ENCODE results near the gene WRNIP1.
"Not testable (repeated sequence)": the region's sequence is repeated elsewhere in the genome, so short reads cannot be mapped to it uniquely, and the experiment has no call there.

Gene WRNIP1

DNA sequence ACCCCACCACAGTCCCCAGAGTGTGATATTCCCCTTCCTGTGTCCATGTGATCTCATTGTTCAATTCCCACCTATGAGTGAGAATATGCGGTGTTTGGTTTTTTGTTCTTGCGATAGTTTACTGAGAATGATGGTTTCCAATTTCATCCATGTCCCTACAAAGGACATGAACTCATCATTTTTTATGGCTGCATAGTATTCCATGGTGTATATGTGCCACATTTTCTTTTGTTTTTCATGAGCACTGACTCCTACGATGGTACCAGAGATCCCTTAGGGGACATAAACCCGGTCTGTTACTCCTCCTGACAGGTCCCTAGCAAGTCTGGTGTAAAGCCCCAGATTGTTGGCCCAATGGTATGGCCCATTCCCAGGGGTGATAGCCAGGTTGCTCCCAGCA, 36.5 kb downstream of the WRNIP1 start:
- in situ Hi-C loops (cut with HindIII; ENCODE audit: low sequenced_read_pairs) = not testable (repeated sequence)

- in situ Hi-C loops (cut with HindIII; ENCODE audit: low sequenced_read_pairs) = no loop called here
These were observed 37.4 kb downstream of the WRNIP1 start for GRCh38 chr6:2802521-2803060.

DNA sequence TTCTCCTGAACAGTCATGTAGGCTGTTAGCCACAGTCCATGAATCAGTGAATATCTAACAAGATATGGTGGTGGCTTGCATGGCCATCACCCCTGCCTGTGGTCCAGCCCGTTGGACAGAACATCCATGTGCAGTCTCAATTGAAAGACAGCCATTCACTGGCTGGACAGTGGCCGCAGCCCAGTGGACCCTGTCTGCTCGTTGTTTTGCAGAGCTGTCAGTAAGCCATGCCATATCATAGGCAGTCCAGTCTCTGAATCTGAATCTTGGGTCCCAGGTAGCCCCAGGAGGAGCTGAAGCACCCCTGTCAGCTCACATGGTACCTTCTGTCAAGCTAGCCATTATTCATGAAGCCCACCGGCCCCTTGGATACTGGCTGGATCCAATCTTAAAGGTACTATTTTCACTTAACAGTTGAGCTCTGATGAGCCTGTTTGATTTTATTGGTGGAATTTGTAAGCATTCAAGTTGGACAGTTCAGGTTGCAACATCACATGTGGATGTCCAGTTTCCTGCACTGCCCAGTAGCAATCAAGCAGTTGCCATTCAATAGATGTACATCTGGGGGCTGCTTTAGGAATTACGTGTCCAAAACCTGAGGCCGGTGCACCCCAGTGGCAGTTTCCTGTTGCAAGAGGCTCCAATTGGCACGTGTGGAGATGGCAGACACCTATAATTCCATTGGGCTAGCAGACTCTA, 38.7 kb downstream of the WRNIP1 start:
- in situ Hi-C loops (cut with HindIII; ENCODE audit: low sequenced_read_pairs) = no loop called here

- in situ Hi-C loops (cut with HindIII; ENCODE audit: low sequenced_read_pairs) = no loop called here
These were observed 39.3 kb downstream of the WRNIP1 start for GRCh38 chr6:2804516-2804915.

DNA sequence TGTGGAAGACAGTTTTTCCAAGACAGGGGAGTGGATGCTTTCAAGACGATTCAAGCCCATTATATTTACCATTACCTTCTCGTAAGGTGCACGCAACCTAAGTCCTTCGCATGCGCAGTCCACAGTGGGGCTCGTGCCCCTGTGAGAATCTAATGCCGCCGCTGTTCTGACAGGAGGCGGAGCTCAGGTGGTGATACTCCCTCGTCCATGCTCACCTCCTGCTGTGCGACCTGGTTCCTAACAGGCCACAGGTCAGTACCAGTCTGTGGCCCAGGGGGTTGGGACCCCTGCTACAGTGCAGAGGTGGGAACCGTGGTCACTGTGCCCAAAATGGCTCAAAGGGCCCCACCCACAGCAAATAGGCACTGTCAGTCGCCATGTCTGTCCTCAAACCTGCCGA, 39.8 kb downstream of the WRNIP1 start:
- in situ Hi-C loops (cut with HindIII; ENCODE audit: low sequenced_read_pairs) = no loop called here

- in situ Hi-C loops (cut with HindIII; ENCODE audit: low sequenced_read_pairs) = no loop called here
These were observed 41.5 kb downstream of the WRNIP1 start for GRCh38 chr6:2806644-2807043.

GRCh38 chr6:2807342-2808090, 42.3 kb downstream of the WRNIP1 start:
- in situ Hi-C loops (cut with HindIII; ENCODE audit: low sequenced_read_pairs) = no loop called here

DNA sequence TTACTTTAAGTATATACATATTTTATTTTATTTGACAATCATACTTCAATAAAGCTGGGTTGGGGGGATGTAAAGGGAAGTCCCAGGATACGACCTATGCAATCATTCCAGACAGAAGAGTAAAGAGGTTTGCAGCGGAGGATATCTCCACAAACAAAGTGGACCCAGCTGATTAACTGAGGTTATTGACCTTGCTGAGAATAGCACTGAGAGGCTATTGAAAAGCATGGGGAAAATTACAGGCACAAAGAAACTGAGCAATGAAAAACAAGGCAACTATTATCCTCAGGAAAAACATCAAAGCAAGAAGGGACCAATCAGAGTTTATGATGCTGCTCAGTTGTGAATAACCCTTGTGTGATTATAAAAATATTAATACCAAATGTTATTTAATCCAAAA, 43.8 kb downstream of the WRNIP1 start:
- in situ Hi-C loops (cut with HindIII; ENCODE audit: low sequenced_read_pairs) = no loop called here

DNA sequence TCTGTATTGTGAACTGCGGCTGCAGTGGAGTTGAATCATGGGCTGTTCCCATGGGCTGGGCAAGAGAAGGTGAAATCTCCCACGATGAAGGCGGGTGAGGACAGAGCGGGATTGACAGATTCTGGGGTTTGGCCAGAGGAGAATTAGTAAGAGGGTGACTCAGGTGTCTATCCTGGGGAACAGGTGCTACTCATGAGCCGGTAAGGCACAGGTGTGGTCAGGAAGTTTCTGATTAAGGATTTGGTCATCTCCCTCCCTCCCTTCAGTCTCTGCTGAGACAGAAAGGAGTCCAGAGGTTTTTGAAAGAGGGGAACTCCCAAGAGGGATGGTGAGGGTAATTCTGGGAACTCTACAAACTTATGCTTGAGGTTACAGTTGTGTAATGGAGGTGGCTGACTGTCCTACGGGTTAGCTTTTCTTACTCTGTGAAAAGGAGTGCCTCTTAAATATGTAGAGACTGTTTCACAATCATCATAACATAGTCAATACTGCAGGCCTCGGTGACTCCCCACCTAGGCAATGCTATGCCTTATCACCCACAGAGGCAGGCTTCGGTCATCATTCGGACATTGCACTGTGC, 45.0 kb downstream of the WRNIP1 start:
- in situ Hi-C loops (cut with HindIII; ENCODE audit: low sequenced_read_pairs) = no loop called here

DNA sequence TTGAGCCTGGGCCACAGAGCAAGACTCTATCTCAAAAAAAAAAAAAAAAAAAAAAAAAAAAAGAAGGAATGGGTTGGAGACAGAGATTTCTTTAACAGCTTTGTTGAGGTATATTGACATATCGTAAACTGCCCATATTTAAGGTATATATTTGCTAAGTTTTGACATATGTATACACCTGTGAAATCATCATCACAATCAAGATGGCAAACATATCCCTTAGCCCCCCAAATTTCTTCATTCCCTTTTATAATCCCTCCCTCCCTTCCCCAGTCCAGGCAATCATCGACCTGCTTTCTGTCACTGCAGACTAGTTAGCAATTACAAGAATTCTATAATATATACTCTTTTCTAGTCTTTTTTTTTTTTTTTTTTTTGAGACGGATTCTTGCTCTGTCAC, 47.5 kb downstream of the WRNIP1 start:
- in situ Hi-C loops (cut with HindIII; ENCODE audit: low sequenced_read_pairs) = no loop called here

- in situ Hi-C loops (cut with HindIII; ENCODE audit: low sequenced_read_pairs) = no loop called here
These were observed 51.0 kb downstream of the WRNIP1 start for GRCh38 chr6:2816158-2816557.

DNA sequence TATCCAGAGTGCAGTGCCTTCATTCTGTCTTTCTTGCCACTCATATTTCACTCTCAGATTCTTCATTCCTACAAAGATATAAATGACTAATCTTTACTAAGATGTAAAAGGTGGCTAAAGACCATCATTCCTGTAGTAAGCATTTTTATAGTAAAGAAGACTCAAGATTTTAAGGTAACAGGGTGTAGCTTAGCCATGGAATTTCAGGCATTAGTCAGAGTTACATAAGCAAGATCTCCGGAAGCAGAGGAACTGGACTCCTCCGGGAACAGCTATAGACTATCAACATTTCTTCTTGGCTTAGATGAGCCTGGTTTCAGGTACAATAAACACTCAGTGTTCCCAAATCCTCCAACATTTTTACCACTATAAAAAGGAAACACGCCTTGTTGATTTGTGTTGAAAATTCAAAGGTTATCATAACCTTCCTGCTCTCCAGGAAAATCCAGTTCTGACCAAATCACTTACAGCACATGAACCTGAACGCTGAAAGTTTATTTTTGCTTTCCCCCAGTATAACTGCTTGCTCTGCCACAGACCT, 52.8 kb downstream of the WRNIP1 start:
- in situ Hi-C loops (cut with HindIII; ENCODE audit: low sequenced_read_pairs) = no loop called here

- in situ Hi-C loops (cut with HindIII; ENCODE audit: low sequenced_read_pairs) = no loop called here
These were observed 53.4 kb downstream of the WRNIP1 start for GRCh38 chr6:2818593-2818992.

DNA sequence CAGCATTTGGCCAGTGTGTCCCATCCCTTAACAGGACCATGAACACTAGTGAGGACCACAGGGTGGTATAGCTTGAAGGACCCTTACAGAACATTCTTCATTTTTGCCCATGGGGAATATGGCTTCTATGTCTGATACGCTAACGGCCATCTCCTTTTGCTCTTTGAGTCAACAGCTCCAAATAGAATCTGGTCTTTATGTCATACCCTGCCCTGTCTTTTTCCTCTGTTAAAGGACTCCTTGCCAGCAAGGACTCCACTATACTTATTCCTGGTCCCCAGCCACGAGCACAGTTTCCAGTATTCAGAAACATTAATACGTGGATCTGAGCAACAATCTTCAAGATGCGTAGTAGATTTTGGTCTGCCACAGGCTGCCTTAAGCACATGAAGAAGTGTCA, 53.9 kb downstream of the WRNIP1 start:
- in situ Hi-C loops (cut with HindIII; ENCODE audit: low sequenced_read_pairs) = no loop called here

DNA sequence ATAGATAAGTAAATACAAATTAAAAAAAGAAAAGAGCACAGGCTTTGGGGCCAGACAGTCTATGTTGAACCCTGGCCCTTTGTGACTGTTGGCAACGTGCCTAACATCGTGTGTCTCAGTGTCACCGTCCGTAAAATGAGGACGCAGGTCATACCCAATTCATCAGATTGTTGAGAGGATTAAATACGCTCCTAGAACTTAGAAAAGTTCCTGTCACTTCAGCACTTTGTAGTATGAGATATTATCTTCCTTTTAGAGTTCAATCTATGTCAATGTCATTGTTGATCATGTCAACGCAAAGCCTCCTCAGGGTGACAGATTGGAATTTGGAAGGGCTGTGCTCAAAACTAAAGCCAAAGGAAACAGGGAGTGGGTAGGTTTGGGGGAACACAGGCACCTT, 54.8 kb downstream of the WRNIP1 start:
- in situ Hi-C loops (cut with HindIII; ENCODE audit: low sequenced_read_pairs) = no loop called here

DNA sequence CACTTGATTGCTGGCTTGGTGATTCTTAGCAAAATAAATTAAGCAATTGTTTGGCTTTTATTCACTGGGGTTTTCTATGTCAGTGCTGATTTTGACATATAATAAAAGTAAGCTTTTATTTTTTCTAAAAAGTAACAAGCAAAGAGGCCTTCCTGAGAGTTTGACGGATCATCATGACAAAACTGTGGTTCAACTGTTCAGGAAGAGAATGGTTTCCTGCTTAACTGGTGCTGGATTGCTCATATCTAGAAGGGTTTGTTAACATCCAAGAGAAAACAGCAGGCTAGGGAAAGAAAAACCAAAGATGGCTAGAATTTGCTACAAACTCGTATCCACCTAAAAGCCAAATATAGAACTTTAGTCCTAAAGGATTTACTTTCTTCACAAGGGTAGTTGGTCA, 55.2 kb downstream of the WRNIP1 start:
- in situ Hi-C loops (cut with HindIII; ENCODE audit: low sequenced_read_pairs) = no loop called here

- in situ Hi-C loops (cut with HindIII; ENCODE audit: low sequenced_read_pairs) = no loop called here
These were observed 56.4 kb downstream of the WRNIP1 start for GRCh38 chr6:2821554-2821953.

GRCh38 chr6:2823104-2823850, 58.1 kb downstream of the WRNIP1 start:
- in situ Hi-C loops (cut with HindIII; ENCODE audit: low sequenced_read_pairs) = no loop called here

GRCh38 chr6:2826131-2826530, 60.9 kb downstream of the WRNIP1 start:
- in situ Hi-C loops (cut with HindIII; ENCODE audit: low sequenced_read_pairs) = no loop called here

GRCh38 chr6:2827142-2827541, 61.9 kb downstream of the WRNIP1 start:
- in situ Hi-C loops (cut with HindIII; ENCODE audit: low sequenced_read_pairs) = no loop called here

- in situ Hi-C loops (cut with HindIII; ENCODE audit: low sequenced_read_pairs) = no loop called here
These were observed 63.4 kb downstream of the WRNIP1 start for GRCh38 chr6:2828629-2829028.

All from endothelial cell of hepatic sinusoid (primary cell).